CD4-positive, alpha-beta T cell treated with Interleukin-15 for 4 hours (primary cell): Measurements from ENCODE around the gene S100A6.
A peak's percentile ranks its signal among the peaks of the same experiment; 100 is the strongest.

Experiments
- DNase-seq: peaks from one replicate; pipeline ENCODE4 v3.0.0-alpha.2; 2020; ENCODE audit warnings: low spot score

S100A6 gene

GRCh38 chr1:153503766-153504165, 32.0 kb downstream of the S100A6 start:
- DNase-seq = no peak

- no peak for DNase-seq
Observed at GRCh38 chr1:153498746-153499145, 37.0 kb downstream of the S100A6 start.

GRCh38 chr1:153495536-153495935, 40.3 kb downstream of the S100A6 start:
- no peak for DNase-seq

- peak; percentile 63 for DNase-seq
Observed at GRCh38 chr1:153494976-153495535, 40.7 kb downstream of the S100A6 start.

- no peak for DNase-seq
Observed at GRCh38 chr1:153493343-153493960, 42.3 kb downstream of the S100A6 start.

- DNase-seq = peak; percentile 38
Observed at GRCh38 chr1:153490272-153491051, 45.3 kb downstream of the S100A6 start.

GRCh38 chr1:153488731-153489130, 47.1 kb downstream of the S100A6 start:
- DNase-seq = no peak

- DNase-seq = no peak
Observed at GRCh38 chr1:153487707-153488106, 48.1 kb downstream of the S100A6 start.

GRCh38 chr1:153485863-153486262, 49.9 kb downstream of the S100A6 start:
- DNase-seq = no peak
